Trophoblast cell (in vitro differentiated cells and primary cell): ENCODE results near the gene FAM169A.

Experiments
- DNase-seq, 2 donors: peaks; one replicate each; pipeline ENCODE4 v3.0.0-alpha.2; 2016
- H2AFZ ChIP-seq: 2 replicates; pipeline ENCODE4 v1.6.1; 2013; ENCODE audit warnings: low read length, moderate library complexity, mild to moderate bottlenecking; ENCODE audit not compliant: insufficient read depth, poor library complexity
- H2AK5ac ChIP-seq: 2 replicates; pipeline ENCODE4 v1.6.1; 2013; ENCODE audit warnings: mild to moderate bottlenecking, low read length
- H2BK120ac ChIP-seq: 2 replicates; pipeline ENCODE4 v1.6.1; 2013; ENCODE audit warnings: low read length, mild to moderate bottlenecking, moderate library complexity; ENCODE audit not compliant: insufficient read depth, poor library complexity
- H2BK12ac ChIP-seq: 2 replicates; pipeline ENCODE4 v1.6.1; 2013; ENCODE audit warnings: mild to moderate bottlenecking, low read length, moderate library complexity
- H2BK5ac ChIP-seq: 2 replicates; pipeline ENCODE4 v1.6.1; 2013; ENCODE audit warnings: low read length, low read depth, moderate library complexity, mild to moderate bottlenecking; ENCODE audit not compliant: poor library complexity
- H3K14ac ChIP-seq: 2 replicates; pipeline ENCODE4 v1.6.1; 2013; ENCODE audit warnings: mild to moderate bottlenecking, low read length
- H3K18ac ChIP-seq: 2 replicates; pipeline ENCODE4 v1.6.1; 2013; ENCODE audit warnings: mild to moderate bottlenecking, low read length
- H3K23ac ChIP-seq: 2 replicates; pipeline ENCODE4 v1.6.1; 2013; ENCODE audit warnings: low read length
- H3K27ac ChIP-seq: 2 replicates; pipeline ENCODE4 v1.5.1; 2013; ENCODE audit warnings: low read depth, mild to moderate bottlenecking, inconsistent platforms, low read length, moderate library complexity
- H3K27me3 ChIP-seq: 2 replicates; pipeline ENCODE4 v1.6.1; 2013; ENCODE audit warnings: inconsistent platforms, mild to moderate bottlenecking, low read length, moderate library complexity; ENCODE audit not compliant: insufficient read depth
- H3K36me3 ChIP-seq, 2 experiments: 1 replicate in 1 of 2; 2 replicates in 1 of 2; pipeline ENCODE4 v1.6.1; 2013; ENCODE audit warnings: low read length in 2 of 2, mild to moderate bottlenecking in 2 of 2, moderate library complexity in 1 of 2; ENCODE audit not compliant: insufficient read depth in 2 of 2, control insufficient read depth in 1 of 2
- H3K4ac ChIP-seq: 2 replicates; pipeline ENCODE4 v1.6.1; 2013; ENCODE audit warnings: low read depth, mild to moderate bottlenecking, low read length, moderate library complexity
- H3K4me1 ChIP-seq, 2 experiments: 1 replicate in 1 of 2; 2 replicates in 1 of 2; pipeline ENCODE4 v1.6.1; 2013; ENCODE audit warnings: low read length in 2 of 2, mild to moderate bottlenecking in 2 of 2, moderate library complexity in 1 of 2; ENCODE audit not compliant: insufficient read depth in 2 of 2, control insufficient read depth in 1 of 2
- H3K4me2 ChIP-seq: 2 replicates; pipeline ENCODE4 v1.6.1; 2013; ENCODE audit warnings: inconsistent platforms, mild to moderate bottlenecking, low read length, moderate library complexity
- H3K4me3 ChIP-seq: 2 replicates; pipeline ENCODE4 v1.5.1; 2013; ENCODE audit warnings: mild to moderate bottlenecking, low read depth, low read length, inconsistent platforms
- H3K79me1 ChIP-seq: one replicate; pipeline ENCODE4 v1.6.1; 2013; ENCODE audit warnings: low read length
- H3K79me2 ChIP-seq: 2 replicates; pipeline ENCODE4 v1.6.1; 2013; ENCODE audit warnings: low read length, mild to moderate bottlenecking; ENCODE audit not compliant: control insufficient read depth, insufficient read depth, poor library complexity
- H3K9ac ChIP-seq: 2 replicates; pipeline ENCODE4 v1.6.1; 2013; ENCODE audit warnings: mild to moderate bottlenecking, low read length
- H3K9me3 ChIP-seq: 2 replicates; pipeline ENCODE4 v1.6.1; 2013; ENCODE audit warnings: low read depth, mild to moderate bottlenecking, control low read depth, inconsistent platforms, low read length; ENCODE audit not compliant: insufficient read depth
- H4K12ac ChIP-seq: 2 replicates; pipeline ENCODE4 v1.6.1; 2013; ENCODE audit warnings: low read depth, mild to moderate bottlenecking, low read length, moderate library complexity
- H4K8ac ChIP-seq: 2 replicates; pipeline ENCODE4 v1.6.1; 2013; ENCODE audit warnings: low read depth, mild to moderate bottlenecking, low read length, moderate library complexity
- H4K91ac ChIP-seq: one replicate; pipeline ENCODE4 v1.6.1; 2013; ENCODE audit warnings: low read depth, mild to moderate bottlenecking, low read length, moderate library complexity
- WGBS: extraction: QIAGEN DNeasy Blood & Tissue Kit; methylation state at CpG from one replicate; pipeline ENCODE4 v1.1.7; 2013; ENCODE audit warnings: missing lambda C conversion rate; ENCODE audit not compliant: insufficient read length, insufficient coverage; ENCODE audit errors: extremely low coverage; 5-methylcytosine and 5-hydroxymethylcytosine counted together

The FAM169A gene

GRCh38 chr5:74786851-74787250, 79.3 kb downstream of the FAM169A start:
- H3K36me3 ChIP-seq = peaks cover 28 to 48% of the 10 kb centered on the region in 2 experiments
- no peaks in the 10 kb centered on the region for H3K79me2 ChIP-seq
- H4K91ac ChIP-seq = no peak overlapping the region
- H3K9me3 ChIP-seq = no peaks in the 10 kb centered on the region
- no peak overlapping the region for H3K4me3 ChIP-seq
- H4K12ac ChIP-seq = no peak overlapping the region
- no peak overlapping the region for H3K4ac ChIP-seq
- H4K8ac ChIP-seq = no peak overlapping the region
- H3K27me3 ChIP-seq = no peaks in the 10 kb centered on the region
- no peak overlapping the region for H2BK12ac ChIP-seq
- H2BK120ac ChIP-seq = no peak overlapping the region
- no peak overlapping the region for H3K18ac ChIP-seq
- H3K79me1 ChIP-seq = no peaks in the 10 kb centered on the region
- WGBS = no CpG with 5 or more reads among the region's 6 CpGs
- H3K4me1 ChIP-seq = no peaks in the 10 kb centered on the region
- no peak overlapping the region for H3K23ac ChIP-seq
- no peak overlapping the region for H2AK5ac ChIP-seq
- no peak overlapping the region for H3K14ac ChIP-seq
- H3K9ac ChIP-seq = no peak overlapping the region
- no peak overlapping the region for H2BK5ac ChIP-seq
- H2AFZ ChIP-seq = no peak overlapping the region
- peak in 1 of 2 donors; percentile 42 for DNase-seq
- H3K4me2 ChIP-seq = no peak overlapping the region
- H3K27ac ChIP-seq = no peak overlapping the region

- H4K91ac ChIP-seq = no peak overlapping the region
- no peak overlapping the region for H3K27ac ChIP-seq
- no peaks in the 10 kb centered on the region for H3K79me2 ChIP-seq
- H4K8ac ChIP-seq = no peak overlapping the region
- no peak overlapping the region for H2BK5ac ChIP-seq
- H3K23ac ChIP-seq = no peak overlapping the region
- no peak overlapping the region for H3K14ac ChIP-seq
- H3K9ac ChIP-seq = no peak overlapping the region
- H3K4ac ChIP-seq = no peak overlapping the region
- H3K18ac ChIP-seq = no peak overlapping the region
- H3K4me3 ChIP-seq = no peak overlapping the region
- no peak overlapping the region for H4K12ac ChIP-seq
- no peak overlapping the region for H2AK5ac ChIP-seq
- no peak overlapping the region for H2BK12ac ChIP-seq
- H3K27me3 ChIP-seq = no peaks in the 10 kb centered on the region
- no peaks in the 10 kb centered on the region for H3K9me3 ChIP-seq
- no peaks in the 10 kb centered on the region for H3K4me1 ChIP-seq
- H2AFZ ChIP-seq = no peak overlapping the region
- H3K36me3 ChIP-seq = peaks cover 13 to 27% of the 10 kb centered on the region in 2 experiments
- H3K4me2 ChIP-seq = no peak overlapping the region
- WGBS = no CpG with 5 or more reads among the region's 2 CpGs
- no peaks in the 10 kb centered on the region for H3K79me1 ChIP-seq
- H2BK120ac ChIP-seq = no peak overlapping the region
- DNase-seq = no peak
Observed at GRCh38 chr5:74778609-74779008, 87.6 kb downstream of the FAM169A start.

GRCh38 chr5:74772359-74772758, 93.8 kb downstream of the FAM169A start:
- H3K9me3 ChIP-seq = no peaks in the 10 kb centered on the region
- H3K18ac ChIP-seq = no peak overlapping the region
- no peak overlapping the region for H4K91ac ChIP-seq
- no peak overlapping the region for H2BK12ac ChIP-seq
- no peak overlapping the region for H3K23ac ChIP-seq
- no peaks in the 10 kb centered on the region for H3K27me3 ChIP-seq
- no peak overlapping the region for H3K9ac ChIP-seq
- no peak overlapping the region for H2BK120ac ChIP-seq
- peaks cover 24 to 27% of the 10 kb centered on the region in 2 experiments for H3K36me3 ChIP-seq
- no peak overlapping the region for H2AFZ ChIP-seq
- H3K79me2 ChIP-seq = peaks cover 3% of the 10 kb centered on the region
- no peaks in the 10 kb centered on the region for H3K79me1 ChIP-seq
- no peak overlapping the region for H4K12ac ChIP-seq
- no peak overlapping the region for H3K14ac ChIP-seq
- H4K8ac ChIP-seq = no peak overlapping the region
- H3K4me1 ChIP-seq = peaks cover 0 to 3% of the 10 kb centered on the region in 2 experiments
- DNase-seq = no peak
- H3K4me3 ChIP-seq = no peak overlapping the region
- H3K4me2 ChIP-seq = no peak overlapping the region
- H2BK5ac ChIP-seq = no peak overlapping the region
- WGBS = no CpG with 5 or more reads among the region's 7 CpGs
- no peak overlapping the region for H3K4ac ChIP-seq
- H2AK5ac ChIP-seq = no peak overlapping the region
- no peak overlapping the region for H3K27ac ChIP-seq

- H2BK12ac ChIP-seq = no peak overlapping the region
- no peak overlapping the region for H4K91ac ChIP-seq
- peak overlapping the region; percentile 50 for H3K4ac ChIP-seq
- peaks cover 6% of the 10 kb centered on the region for H3K79me1 ChIP-seq
- peaks cover 5 to 8% of the 10 kb centered on the region in 2 experiments for H3K4me1 ChIP-seq
- peak overlapping the region; percentile 98 for H2AFZ ChIP-seq
- no CpG with 5 or more reads among the region's 9 CpGs for WGBS
- peaks cover 4 to 14% of the 10 kb centered on the region in 2 experiments for H3K36me3 ChIP-seq
- peak overlapping the region; percentile 89 for H3K4me2 ChIP-seq
- H3K23ac ChIP-seq = no peak overlapping the region
- peak in 1 of 2 donors; percentile 32 for DNase-seq
- peaks cover 12% of the 10 kb centered on the region for H3K79me2 ChIP-seq
- peak overlapping the region; percentile 84 for H4K12ac ChIP-seq
- H2AK5ac ChIP-seq = no peak overlapping the region
- no peaks in the 10 kb centered on the region for H3K27me3 ChIP-seq
- no peak overlapping the region for H3K27ac ChIP-seq
- H2BK5ac ChIP-seq = no peak overlapping the region
- H4K8ac ChIP-seq = peak overlapping the region; percentile 97
- H2BK120ac ChIP-seq = no peak overlapping the region
- H3K4me3 ChIP-seq = peak overlapping the region; percentile 98
- no peak overlapping the region for H3K18ac ChIP-seq
- no peak overlapping the region for H3K14ac ChIP-seq
- H3K9ac ChIP-seq = peak overlapping the region; percentile 85
- H3K9me3 ChIP-seq = no peaks in the 10 kb centered on the region
Observed at GRCh38 chr5:74767579-74767913, 98.6 kb downstream of the FAM169A start.
